BE2C (cell line): Measurements from ENCODE around the gene WASL.
"Not testable (repeated sequence)": the region's sequence is repeated elsewhere in the genome, so short reads cannot be mapped to it uniquely, and the experiment has no call there.

Experiments used
- DNase-seq: peaks from one replicate; pipeline ENCODE4 v3.0.0-alpha.2; 2020
- H3K27me3 ChIP-seq: fragments of 250-450 bp; sonication (Bioruptor Pico); 2 replicates; pipeline ENCODE4 v1.5.1; 2020; ENCODE audit warnings: mild to moderate bottlenecking
- H3K36me3 ChIP-seq: fragments of 250-450 bp; sonication (Bioruptor Pico); 2 replicates; pipeline ENCODE4 v1.5.1; 2020; ENCODE audit warnings: mild to moderate bottlenecking
- H3K4me1 ChIP-seq: fragments of 250-450 bp; sonication (Bioruptor Pico); 2 replicates; pipeline ENCODE4 v1.5.1; 2020
- H3K4me3 ChIP-seq: 2 replicates; pipeline ENCODE4 v1.5.1; 2011; ENCODE audit warnings: low read depth, low read length
- H3K9me3 ChIP-seq: fragments of 250-450 bp; sonication (Bioruptor Pico); 2 replicates; pipeline ENCODE4 v1.5.1; 2020
- TF ChIP-seq, protein P1 (sequence below): IDR thresholded peaks from 2 replicates; pipeline ENCODE4 v1.5.1; 2012; ENCODE audit warnings: mild to moderate bottlenecking, low read depth, low read length

WASL gene

DNA sequence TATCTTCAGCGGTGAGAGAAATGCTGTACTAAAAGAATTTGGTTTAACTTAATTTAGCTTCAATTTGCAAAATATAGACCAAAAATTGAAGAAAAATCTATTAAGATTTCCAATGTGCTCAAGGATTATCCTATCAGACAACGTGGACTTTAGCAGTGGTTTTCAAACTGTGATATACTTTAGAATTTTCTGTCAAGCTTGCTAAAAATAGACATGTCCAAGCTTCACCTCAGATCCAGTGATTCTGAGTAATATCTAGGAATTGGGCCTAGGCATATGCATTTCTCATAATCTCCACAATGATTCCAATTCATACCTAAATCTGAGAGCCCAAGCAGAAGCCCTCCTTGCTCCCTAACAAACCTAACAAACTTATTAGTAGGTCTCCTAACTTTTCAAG lies 3.4 kb downstream of the WASL start:
- no peaks in the 10 kb centered on the region; the same call in 1 of the 2 replicates for H3K4me1 ChIP-seq
- H3K9me3 ChIP-seq, result no peaks in the 10 kb centered on the region
- no peaks in the 10 kb centered on the region for H3K36me3 ChIP-seq
- H3K4me3 ChIP-seq, result no peak overlapping the region
- no peaks in the 10 kb centered on the region for H3K27me3 ChIP-seq
- TF ChIP-seq, protein P1, sequence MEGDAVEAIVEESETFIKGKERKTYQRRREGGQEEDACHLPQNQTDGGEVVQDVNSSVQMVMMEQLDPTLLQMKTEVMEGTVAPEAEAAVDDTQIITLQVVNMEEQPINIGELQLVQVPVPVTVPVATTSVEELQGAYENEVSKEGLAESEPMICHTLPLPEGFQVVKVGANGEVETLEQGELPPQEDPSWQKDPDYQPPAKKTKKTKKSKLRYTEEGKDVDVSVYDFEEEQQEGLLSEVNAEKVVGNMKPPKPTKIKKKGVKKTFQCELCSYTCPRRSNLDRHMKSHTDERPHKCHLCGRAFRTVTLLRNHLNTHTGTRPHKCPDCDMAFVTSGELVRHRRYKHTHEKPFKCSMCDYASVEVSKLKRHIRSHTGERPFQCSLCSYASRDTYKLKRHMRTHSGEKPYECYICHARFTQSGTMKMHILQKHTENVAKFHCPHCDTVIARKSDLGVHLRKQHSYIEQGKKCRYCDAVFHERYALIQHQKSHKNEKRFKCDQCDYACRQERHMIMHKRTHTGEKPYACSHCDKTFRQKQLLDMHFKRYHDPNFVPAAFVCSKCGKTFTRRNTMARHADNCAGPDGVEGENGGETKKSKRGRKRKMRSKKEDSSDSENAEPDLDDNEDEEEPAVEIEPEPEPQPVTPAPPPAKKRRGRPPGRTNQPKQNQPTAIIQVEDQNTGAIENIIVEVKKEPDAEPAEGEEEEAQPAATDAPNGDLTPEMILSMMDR, result no peak
- DNase-seq, result no peak

GRCh38 chr7:123744416-123744815 lies 4.4 kb downstream of the WASL start:
- TF ChIP-seq, protein P1, result no peak
- Histone ChIP-seq H3K4me1 (no peaks in the 10 kb centered on the region; the same call in 1 of the 2 replicates), H3K36me3 (no peaks in the 10 kb centered on the region), H3K4me3 (no peak overlapping the region), H3K27me3 (no peaks in the 10 kb centered on the region), H3K9me3 (no peaks in the 10 kb centered on the region)
- no peak for DNase-seq

GRCh38 chr7:123741940-123742339 lies 6.9 kb downstream of the WASL start:
- no peaks in the 10 kb centered on the region for H3K9me3 ChIP-seq
- H3K4me3 ChIP-seq, result no peak overlapping the region
- no peak for DNase-seq
- no peaks in the 10 kb centered on the region; the same call in 1 of the 2 replicates for H3K4me1 ChIP-seq
- H3K36me3 ChIP-seq, result no peaks in the 10 kb centered on the region
- H3K27me3 ChIP-seq, result no peaks in the 10 kb centered on the region
- TF ChIP-seq, protein P1, result no peak

DNA sequence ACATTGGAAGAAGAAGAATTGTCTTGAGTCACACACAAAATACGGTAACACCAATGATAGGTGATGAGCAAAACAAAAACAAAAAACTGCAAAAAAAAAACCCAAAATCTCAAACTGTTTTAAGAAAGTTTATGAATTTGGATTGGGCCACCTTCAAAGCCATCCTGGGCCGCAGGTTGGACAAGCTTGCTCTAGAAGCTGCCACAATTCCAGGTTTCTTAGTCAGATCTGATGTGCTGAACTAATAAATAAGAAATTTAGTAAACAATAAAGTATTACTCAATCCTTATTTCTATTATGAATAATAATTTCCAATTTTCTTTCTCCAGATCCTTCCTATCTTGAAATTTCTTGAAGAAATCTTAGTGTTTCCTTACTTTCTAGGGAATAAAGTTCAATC lies 10.0 kb downstream of the WASL start:
- H3K27me3 ChIP-seq, result no peaks in the 10 kb centered on the region
- no peaks in the 10 kb centered on the region for H3K9me3 ChIP-seq
- no peaks in the 10 kb centered on the region for H3K4me1 ChIP-seq
- no peak for DNase-seq
- no peak overlapping the region for H3K4me3 ChIP-seq
- TF ChIP-seq, protein P1, result no peak
- no peaks in the 10 kb centered on the region for H3K36me3 ChIP-seq

DNA sequence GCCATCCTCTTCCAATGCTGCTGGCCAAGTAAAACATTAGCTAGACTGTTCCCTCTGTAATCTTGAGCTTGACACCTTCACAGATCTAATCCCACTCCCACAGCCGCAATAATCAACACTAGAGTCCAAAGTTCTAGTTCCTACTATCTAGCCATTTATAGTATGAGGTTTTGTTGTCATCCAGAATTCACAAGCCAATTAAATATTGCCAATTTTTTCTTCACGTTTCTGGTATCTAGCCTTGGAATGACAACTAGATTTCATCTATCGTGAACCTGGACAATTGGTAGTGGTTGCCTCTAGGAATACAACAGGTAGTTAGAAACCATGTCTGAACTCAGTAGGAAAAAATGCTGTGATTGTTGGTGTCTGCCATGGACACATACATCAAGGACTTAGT lies 10.4 kb downstream of the WASL start:
- DNase-seq, result no peak

GRCh38 chr7:123737168-123737674 lies 11.6 kb downstream of the WASL start:
- H3K36me3 ChIP-seq, H3K27me3 ChIP-seq, H3K4me1 ChIP-seq, H3K4me3 ChIP-seq, H3K9me3 ChIP-seq, DNase-seq: not testable (repeated sequence)

More for the DNA sequence above, 10.4 kb downstream of the WASL start:
- Histone ChIP-seq H3K36me3 (no peaks in the 10 kb centered on the region), H3K27me3 (no peaks in the 10 kb centered on the region), H3K4me3 (no peak overlapping the region), H3K9me3 (no peaks in the 10 kb centered on the region), H3K4me1 (no peaks in the 10 kb centered on the region)
- TF ChIP-seq, protein P1, result no peak

- Histone ChIP-seq H3K36me3 (no peaks in the 10 kb centered on the region), H3K4me1 (no peaks in the 10 kb centered on the region), H3K4me3 (no peak overlapping the region), H3K27me3 (no peaks in the 10 kb centered on the region), H3K9me3 (no peaks in the 10 kb centered on the region)
- no peak for DNase-seq
- TF ChIP-seq, protein P1, result no peak
These were observed 13.3 kb downstream of the WASL start for GRCh38 chr7:123735539-123735938.
